IMR-90 (cell line): Measurements from ENCODE around the gene ROBO1. TPM values are rescaled to one million over a fixed set of nuclear protein-coding genes. Genes with fewer than 3 reads are reported as not detected.

Experiments used
- ATAC-seq: fragments of 200-7000 bp; cut with Tn5 transposase; 2 replicates; pipeline ENCODE4 v1.9.1; 2020; ENCODE audit warnings: low read depth, mild to moderate bottlenecking, moderate library complexity
- BruUV-seq: library from RNA; stranded (reverse); fragments of 400-500 nt; replicated peaks from 2 replicates; lab custom pipeline; 2021; lab: Mats Ljungman, UMichigan
- CTCF ChIA-PET: fragments of 300-600 bp; formaldehyde crosslinking; extraction: SDS; loops from one replicate; lab custom pipeline; 2021; ENCODE audit warnings: antibody characterized with exemption; lab: Yijun Ruan, JAX
- POLR2A ChIA-PET: fragments of 300-600 bp; sonication (Branson Sonifier 250); formaldehyde crosslinking; loops from one replicate; lab custom pipeline; 2022; ENCODE audit warnings: antibody characterized with exemption; ENCODE audit not compliant: unreplicated experiment; lab: Charles Lee
- DNase-seq: peaks from one replicate; pipeline ENCODE4 v3.0.0; 2013
- H2AFZ ChIP-seq: replicated peaks from 2 replicates; pipeline ENCODE3; 2013; ENCODE audit warnings: low read length, mild to moderate bottlenecking; ENCODE audit not compliant: poor library complexity
- H2AK5ac ChIP-seq: 2 replicates; pipeline ENCODE4 v1.6.1; 2013; ENCODE audit warnings: low read depth, low read length, inconsistent platforms
- H2AK9ac ChIP-seq: replicated peaks from 2 replicates; pipeline ENCODE3; 2013; ENCODE audit warnings: mild to moderate bottlenecking, low read depth, low read length, moderate library complexity; ENCODE audit not compliant: poor library complexity
- H2BK120ac ChIP-seq: 2 replicates; pipeline ENCODE4 v1.6.1; 2013; ENCODE audit warnings: low read depth, low read length, inconsistent platforms
- H2BK15ac ChIP-seq: 3 replicates; pipeline ENCODE4 v1.6.1; 2013; ENCODE audit warnings: low read depth, low read length, inconsistent platforms
- H2BK20ac ChIP-seq: 2 replicates; pipeline ENCODE4 v1.6.1; 2013; ENCODE audit warnings: low read depth, mild to moderate bottlenecking, inconsistent platforms, low read length, moderate library complexity
- H2BK5ac ChIP-seq: 2 replicates; pipeline ENCODE4 v1.6.1; 2013; ENCODE audit warnings: mild to moderate bottlenecking, low read depth, low read length, inconsistent platforms; ENCODE audit not compliant: poor library complexity, severe bottlenecking
- H3K14ac ChIP-seq: replicated peaks from 2 replicates; pipeline ENCODE4 v1.6.1; 2013; ENCODE audit warnings: low read depth, low read length, inconsistent platforms
- H3K18ac ChIP-seq: 2 replicates; pipeline ENCODE4 v1.6.1; 2013; ENCODE audit warnings: low read depth, low read length, control low read depth
- H3K23ac ChIP-seq: 2 replicates; pipeline ENCODE4 v1.6.1; 2013; ENCODE audit warnings: low read depth, low read length, inconsistent platforms
- H3K27ac ChIP-seq: 2 replicates; pipeline ENCODE4 v1.5.1; 2013; ENCODE audit warnings: mild to moderate bottlenecking, control low read depth, low read length; ENCODE audit not compliant: insufficient read depth
- H3K27me3 ChIP-seq: 2 replicates; pipeline ENCODE4 v1.6.1; 2013; ENCODE audit warnings: low read length; ENCODE audit not compliant: control insufficient read depth, insufficient read depth
- H3K36me3 ChIP-seq: 2 replicates; pipeline ENCODE4 v1.6.1; 2013; ENCODE audit warnings: low read length, mixed read lengths; ENCODE audit not compliant: control insufficient read depth, insufficient read depth
- H3K4ac ChIP-seq: 2 replicates; pipeline ENCODE4 v1.6.1; 2013; ENCODE audit warnings: low read depth, low read length, inconsistent platforms
- H3K4me1 ChIP-seq: 2 replicates; pipeline ENCODE4 v1.6.1; 2013; ENCODE audit warnings: low read length, mixed read lengths; ENCODE audit not compliant: control insufficient read depth, insufficient read depth
- H3K4me2 ChIP-seq: 2 replicates; pipeline ENCODE4 v1.6.1; 2013; ENCODE audit warnings: low read depth, mild to moderate bottlenecking, control low read depth, low read length, moderate library complexity
- H3K4me3 ChIP-seq: 2 replicates; pipeline ENCODE4 v1.5.1; 2013; ENCODE audit warnings: low read depth, mild to moderate bottlenecking, control low read depth, low read length, moderate library complexity; ENCODE audit not compliant: insufficient read depth
- H3K56ac ChIP-seq: 2 replicates; pipeline ENCODE4 v1.6.1; 2013; ENCODE audit warnings: low read length, inconsistent platforms; ENCODE audit not compliant: insufficient read depth; ENCODE audit errors: extremely low read depth
- H3K79me1 ChIP-seq, 2 experiments: 2 replicates each; pipeline ENCODE4 v1.6.1; 2013; ENCODE audit warnings: low read length in 2 of 2, inconsistent platforms in 1 of 2, low read depth in 1 of 2
- H3K9ac ChIP-seq: 2 replicates; pipeline ENCODE4 v1.6.1; 2013; ENCODE audit warnings: low read depth, low read length, control low read depth
- H3K9me1 ChIP-seq: 2 replicates; pipeline ENCODE4 v1.6.1; 2013; ENCODE audit warnings: low read length, inconsistent platforms; ENCODE audit not compliant: insufficient read depth
- H3K9me3 ChIP-seq: 2 replicates; pipeline ENCODE4 v1.6.1; 2013; ENCODE audit warnings: low read length; ENCODE audit not compliant: control insufficient read depth, insufficient read depth
- H4K20me1 ChIP-seq: 2 replicates; pipeline ENCODE4 v1.6.1; 2013; ENCODE audit warnings: low read length, inconsistent platforms; ENCODE audit not compliant: insufficient read depth
- H4K5ac ChIP-seq: 2 replicates; pipeline ENCODE4 v1.6.1; 2013; ENCODE audit warnings: mild to moderate bottlenecking, low read depth, low read length, control low read depth
- H4K8ac ChIP-seq, 2 experiments: 2 replicates each; pipeline ENCODE4 v1.6.1; 2013; ENCODE audit warnings: low read depth in 2 of 2, low read length in 2 of 2, control low read depth in 1 of 2, inconsistent platforms in 1 of 2
- H4K91ac ChIP-seq: 2 replicates; pipeline ENCODE4 v1.6.1; 2013; ENCODE audit warnings: low read depth, low read length, inconsistent platforms; ENCODE audit not compliant: insufficient read depth
- NFE2L2 ChIP-seq: fragments of 150-350 bp; IDR thresholded peaks from 2 replicates; pipeline ENCODE4 v1.6.1; 2016; ENCODE audit warnings: low read depth, mild to moderate bottlenecking, low read length
- USF2 ChIP-seq: fragments of 150-350 bp; IDR thresholded peaks from 2 replicates; pipeline ENCODE4 v1.6.1; 2017; ENCODE audit warnings: mild to moderate bottlenecking, antibody characterized with exemption, low read length, low read depth
- WGBS, 2 experiments: methylation state at CpG; one replicate each; pipeline versions ENCODE4 v1.1.5 to v1.1.7; 2013; ENCODE audit warnings: missing lambda C conversion rate in 2 of 2; ENCODE audit not compliant: insufficient read length in 1 of 2; ENCODE audit errors: extremely low coverage in 2 of 2; 5-methylcytosine and 5-hydroxymethylcytosine counted together
- dilution Hi-C: fragments of 300-500 bp; cut with HindIII; formaldehyde crosslinking; loops from one replicate; pipeline ENCODE4 v1.14.3; 2018; ENCODE audit warnings: low sequenced_read_pairs; ENCODE audit not compliant: unreplicated experiment
- in situ Hi-C: fragments of 300-500 bp; cut with MboI; formaldehyde crosslinking; loops from 3 replicates; pipeline ENCODE4 v1.14.3; 2019; ENCODE audit warnings: low sequenced_read_pairs, inconsistent platforms, mixed read lengths
- intact Hi-C: fragments of 100-400 bp; cut with micrococcal nuclease; formaldehyde crosslinking; loops from 2 replicates; pipeline ENCODE4 v1.10.0; 2022
- polyA plus RNA-seq, 3 experiments: library from polyadenylated mRNA; depleted of rRNA; stranded (reverse); fragments of >200 nt; gene quantifications; 2 replicates each; pipeline ENCODE4 v1.2.3, GENCODE V29; 2012; ENCODE audit warnings: low replicate concordance in 1 of 3
- total RNA-seq: library from RNA; depleted of rRNA; stranded (reverse); fragments of >200 nt; gene quantifications from 2 replicates; pipeline ENCODE4 v1.2.3, GENCODE V29; 2012

Gene ROBO1
- total and polyA plus RNA-seq, 2 of the 4 experiments (the other 2 are of a cell fraction), result 24.1 to 53.9 TPM

GRCh38 chr3:79012530-79012913 lies 755.3 kb downstream of the ROBO1 start:
- Histone ChIP-seq H3K4me2 (no peak overlapping the region), H3K4ac (no peak overlapping the region), H3K79me1 (peaks cover 3 to 31% of the 10 kb centered on the region in 2 experiments; a peak in 3 of 4 replicates), H4K8ac (no peak overlapping the region), H3K27ac (no peak overlapping the region), H3K36me3 (no peaks in the 10 kb centered on the region), H2AK9ac (no peak overlapping the region), H3K14ac (no peak overlapping the region), H3K18ac (no peak overlapping the region), H3K27me3 (no peaks in the 10 kb centered on the region), H3K56ac (no peak overlapping the region), H2BK120ac (no peak overlapping the region), H3K4me1 (peaks cover 1% of the 10 kb centered on the region; the same call in 1 of the 2 replicates), H3K9me3 (no peaks in the 10 kb centered on the region), H3K23ac (0 out of 2 replicates have a peak overlapping the region, but pooled peaks have one; percentile 10), H2BK5ac (no peak overlapping the region), H4K20me1 (peaks cover 7% of the 10 kb centered on the region), H3K9ac (no peak overlapping the region), H3K4me3 (no peak overlapping the region), H4K5ac (no peak overlapping the region), H2BK20ac (no peak overlapping the region), H2BK15ac (no peak overlapping the region), H2AFZ (no peak overlapping the region), H4K91ac (no peak overlapping the region), H3K9me1 (no peaks in the 10 kb centered on the region; the same call in 1 of the 2 replicates), H2AK5ac (no peak overlapping the region)
- dilution Hi-C loops, result no loop called here
- ChIA-PET CTCF (no interaction called here), POLR2A (no interaction called here)
- TF ChIP-seq NFE2L2, result peak; percentile 34
- no peak for TF ChIP-seq USF2
- ATAC-seq (no peak), DNase-seq (no peak)
- BruUV-seq, result no TSS peak
- in situ Hi-C loops, result no loop called here
- no CpG with 5 or more reads among the region's 2 CpGs for WGBS, 2 experiments
- intact Hi-C loops, result no loop called here
